ENCODE data around the gene NTM. TPM values are rescaled to one million over a fixed set of nuclear protein-coding genes. Genes with fewer than 3 reads are reported as not detected.

Gene NTM
- polyA plus RNA-seq, 4 donors, result 0.94 to 3.1 (median 1.4) TPM; not detected in 1

- Histone ChIP-seq H3K27me3 (ENCODE audit: control insufficient read depth in 3 of 3, insufficient read depth in 3 of 3, low read length in 3 of 3) (no peaks in the 10 kb centered on the region), H3K4me3 (ENCODE audit: low read depth in 1 of 3, low read length in 3 of 3) (no peak overlapping the region), H3K27ac (ENCODE audit: low read depth in 1 of 3, low read length in 2 of 3) (no peak overlapping the region), H3K9me3 (ENCODE audit: control insufficient read depth in 2 of 2, insufficient read depth in 1 of 2, low read depth in 1 of 2, low read length in 1 of 2) (no peaks in the 10 kb centered on the region), H3K36me3 (ENCODE audit: control insufficient read depth in 3 of 3, insufficient read depth in 2 of 3, low read depth in 1 of 3, low read length in 3 of 3) (no peaks in the 10 kb centered on the region), H3K4me1 (ENCODE audit: control insufficient read depth in 3 of 3, insufficient read depth in 2 of 3, low read depth in 1 of 3, low read length in 2 of 3) (no peaks in the 10 kb centered on the region)
- FAIRE-seq (no peak), DNase-seq (no peak)
- 66 to 76% (median 75%) methylated on average over 6 of the region's 6 CpGs for WGBS, 3 donors
Observed at GRCh38 chr11:132055296-132055695, 684.9 kb downstream of the NTM start.

GRCh38 chr11:132056689-132057088 is 686.3 kb downstream of the NTM start:
- WGBS, 3 donors, result 45 to 56% (median 54%) methylated on average over 6 of the region's 6 CpGs
- H3K4me3 ChIP-seq (ENCODE audit: low read depth in 1 of 3, low read length in 3 of 3), result no peak overlapping the region
- no peak overlapping the region for H3K27ac ChIP-seq (ENCODE audit: low read depth in 1 of 3, low read length in 2 of 3)
- no peaks in the 10 kb centered on the region for H3K27me3 ChIP-seq (ENCODE audit: control insufficient read depth in 3 of 3, insufficient read depth in 3 of 3, low read length in 3 of 3)
- H3K36me3 ChIP-seq (ENCODE audit: control insufficient read depth in 3 of 3, insufficient read depth in 2 of 3, low read depth in 1 of 3, low read length in 3 of 3), result no peaks in the 10 kb centered on the region
- no peaks in the 10 kb centered on the region for H3K4me1 ChIP-seq (ENCODE audit: control insufficient read depth in 3 of 3, insufficient read depth in 2 of 3, low read depth in 1 of 3, low read length in 2 of 3)
- FAIRE-seq, result no peak
- no peaks in the 10 kb centered on the region for H3K9me3 ChIP-seq (ENCODE audit: control insufficient read depth in 2 of 2, insufficient read depth in 1 of 2, low read depth in 1 of 2, low read length in 1 of 2)
- no peak for DNase-seq

- WGBS, 3 donors, result 46 to 59% (median 49%) methylated on average over 3 of the region's 3 CpGs
- no peaks in the 10 kb centered on the region for H3K36me3 ChIP-seq (ENCODE audit: control insufficient read depth in 3 of 3, insufficient read depth in 2 of 3, low read depth in 1 of 3, low read length in 3 of 3)
Observed at GRCh38 chr11:132057266-132057665, 686.9 kb downstream of the NTM start.

GRCh38 chr11:132058211-132058772 is 687.9 kb downstream of the NTM start:
- no peaks in the 10 kb centered on the region for H3K27me3 ChIP-seq (ENCODE audit: control insufficient read depth in 3 of 3, insufficient read depth in 3 of 3, low read length in 3 of 3)
- FAIRE-seq (no peak), DNase-seq (peak in 1 of 2 donors; percentile 8)
- H3K4me1 ChIP-seq (ENCODE audit: control insufficient read depth in 3 of 3, insufficient read depth in 2 of 3, low read depth in 1 of 3, low read length in 2 of 3), result no peaks in the 10 kb centered on the region
- no peak overlapping the region for H3K4me3 ChIP-seq (ENCODE audit: low read depth in 1 of 3, low read length in 3 of 3)
- WGBS, 3 donors, result 67 to 76% (median 69%) methylated on average over 8 of the region's 8 CpGs
- no peaks in the 10 kb centered on the region for H3K9me3 ChIP-seq (ENCODE audit: control insufficient read depth in 2 of 2, insufficient read depth in 1 of 2, low read depth in 1 of 2, low read length in 1 of 2)
- H3K36me3 ChIP-seq (ENCODE audit: control insufficient read depth in 3 of 3, insufficient read depth in 2 of 3, low read depth in 1 of 3, low read length in 3 of 3), result no peaks in the 10 kb centered on the region
- H3K27ac ChIP-seq (ENCODE audit: low read depth in 1 of 3, low read length in 2 of 3), result no peak overlapping the region

More at GRCh38 chr11:132057266-132057665, 686.9 kb downstream of the NTM start:
- H3K4me1 ChIP-seq (ENCODE audit: control insufficient read depth in 3 of 3, insufficient read depth in 2 of 3, low read depth in 1 of 3, low read length in 2 of 3), result no peaks in the 10 kb centered on the region
- DNase-seq (no peak), FAIRE-seq (no peak)
- no peaks in the 10 kb centered on the region for H3K27me3 ChIP-seq (ENCODE audit: control insufficient read depth in 3 of 3, insufficient read depth in 3 of 3, low read length in 3 of 3)
- H3K9me3 ChIP-seq (ENCODE audit: control insufficient read depth in 2 of 2, insufficient read depth in 1 of 2, low read depth in 1 of 2, low read length in 1 of 2), result no peaks in the 10 kb centered on the region
- no peak overlapping the region for H3K27ac ChIP-seq (ENCODE audit: low read depth in 1 of 3, low read length in 2 of 3)
- H3K4me3 ChIP-seq (ENCODE audit: low read depth in 1 of 3, low read length in 3 of 3), result no peak overlapping the region

- Histone ChIP-seq H3K4me3 (ENCODE audit: low read depth in 1 of 3, low read length in 3 of 3) (no peak overlapping the region), H3K27me3 (ENCODE audit: control insufficient read depth in 3 of 3, insufficient read depth in 3 of 3, low read length in 3 of 3) (no peaks in the 10 kb centered on the region), H3K36me3 (ENCODE audit: control insufficient read depth in 3 of 3, insufficient read depth in 2 of 3, low read depth in 1 of 3, low read length in 3 of 3) (no peaks in the 10 kb centered on the region), H3K27ac (ENCODE audit: low read depth in 1 of 3, low read length in 2 of 3) (no peak overlapping the region), H3K4me1 (ENCODE audit: control insufficient read depth in 3 of 3, insufficient read depth in 2 of 3, low read depth in 1 of 3, low read length in 2 of 3) (no peaks in the 10 kb centered on the region), H3K9me3 (ENCODE audit: control insufficient read depth in 2 of 2, insufficient read depth in 1 of 2, low read depth in 1 of 2, low read length in 1 of 2) (no peaks in the 10 kb centered on the region)
- no peak for FAIRE-seq
- no peak for DNase-seq
- 77 to 84% (median 78%) methylated on average over 2 of the region's 2 CpGs for WGBS, 3 donors
Observed at GRCh38 chr11:132060567-132060966, 690.2 kb downstream of the NTM start.

GRCh38 chr11:132062031-132062430 is 691.6 kb downstream of the NTM start:
- Histone ChIP-seq H3K27me3 (ENCODE audit: control insufficient read depth in 3 of 3, insufficient read depth in 3 of 3, low read length in 3 of 3) (no peaks in the 10 kb centered on the region), H3K27ac (ENCODE audit: low read depth in 1 of 3, low read length in 2 of 3) (no peak overlapping the region), H3K36me3 (ENCODE audit: control insufficient read depth in 3 of 3, insufficient read depth in 2 of 3, low read depth in 1 of 3, low read length in 3 of 3) (no peaks in the 10 kb centered on the region), H3K4me3 (ENCODE audit: low read depth in 1 of 3, low read length in 3 of 3) (no peak overlapping the region), H3K4me1 (ENCODE audit: control insufficient read depth in 3 of 3, insufficient read depth in 2 of 3, low read depth in 1 of 3, low read length in 2 of 3) (no peaks in the 10 kb centered on the region), H3K9me3 (ENCODE audit: control insufficient read depth in 2 of 2, insufficient read depth in 1 of 2, low read depth in 1 of 2, low read length in 1 of 2) (no peaks in the 10 kb centered on the region)
- DNase-seq (no peak), FAIRE-seq (no peak)
- 90 to 96% (median 96%) methylated on average over 1 of the region's 1 CpG for WGBS, 3 donors

- FAIRE-seq (no peak), DNase-seq (no peak)
- H3K27me3 ChIP-seq (ENCODE audit: control insufficient read depth in 3 of 3, insufficient read depth in 3 of 3, low read length in 3 of 3), result no peaks in the 10 kb centered on the region
- no peaks in the 10 kb centered on the region for H3K4me1 ChIP-seq (ENCODE audit: control insufficient read depth in 3 of 3, insufficient read depth in 2 of 3, low read depth in 1 of 3, low read length in 2 of 3)
- no peak overlapping the region for H3K4me3 ChIP-seq (ENCODE audit: low read depth in 1 of 3, low read length in 3 of 3)
- no peaks in the 10 kb centered on the region for H3K9me3 ChIP-seq (ENCODE audit: control insufficient read depth in 2 of 2, insufficient read depth in 1 of 2, low read depth in 1 of 2, low read length in 1 of 2)
- WGBS, 3 donors, result 72 to 79% (median 75%) methylated on average over 2 of the region's 2 CpGs
- no peak overlapping the region for H3K27ac ChIP-seq (ENCODE audit: low read depth in 1 of 3, low read length in 2 of 3)
- H3K36me3 ChIP-seq (ENCODE audit: control insufficient read depth in 3 of 3, insufficient read depth in 2 of 3, low read depth in 1 of 3, low read length in 3 of 3), result no peaks in the 10 kb centered on the region
Observed at GRCh38 chr11:132062541-132062940, 692.1 kb downstream of the NTM start.

- H3K27me3 ChIP-seq (ENCODE audit: control insufficient read depth in 3 of 3, insufficient read depth in 3 of 3, low read length in 3 of 3), result no peaks in the 10 kb centered on the region
- FAIRE-seq (no peak), DNase-seq (peak in 1 of 2 donors; percentile 16)
- no peaks in the 10 kb centered on the region for H3K4me1 ChIP-seq (ENCODE audit: control insufficient read depth in 3 of 3, insufficient read depth in 2 of 3, low read depth in 1 of 3, low read length in 2 of 3)
- no peaks in the 10 kb centered on the region for H3K36me3 ChIP-seq (ENCODE audit: control insufficient read depth in 3 of 3, insufficient read depth in 2 of 3, low read depth in 1 of 3, low read length in 3 of 3)
- H3K9me3 ChIP-seq (ENCODE audit: control insufficient read depth in 2 of 2, insufficient read depth in 1 of 2, low read depth in 1 of 2, low read length in 1 of 2), result no peaks in the 10 kb centered on the region
- 40 to 51% (median 43%) methylated on average over 4 of the region's 4 CpGs for WGBS, 3 donors
- no peak overlapping the region for H3K4me3 ChIP-seq (ENCODE audit: low read depth in 1 of 3, low read length in 3 of 3)
- no peak overlapping the region for H3K27ac ChIP-seq (ENCODE audit: low read depth in 1 of 3, low read length in 2 of 3)
Observed at GRCh38 chr11:132064987-132065620, 694.7 kb downstream of the NTM start.

GRCh38 chr11:132068556-132068955 is 698.1 kb downstream of the NTM start:
- no peak for DNase-seq
- FAIRE-seq, result no peak
- no peaks in the 10 kb centered on the region for H3K36me3 ChIP-seq (ENCODE audit: control insufficient read depth in 3 of 3, insufficient read depth in 2 of 3, low read depth in 1 of 3, low read length in 3 of 3)
- no peaks in the 10 kb centered on the region for H3K27me3 ChIP-seq (ENCODE audit: control insufficient read depth in 3 of 3, insufficient read depth in 3 of 3, low read length in 3 of 3)
- H3K27ac ChIP-seq (ENCODE audit: low read depth in 1 of 3, low read length in 2 of 3), result no peak overlapping the region
- no peak overlapping the region for H3K4me3 ChIP-seq (ENCODE audit: low read depth in 1 of 3, low read length in 3 of 3)
- H3K9me3 ChIP-seq (ENCODE audit: control insufficient read depth in 2 of 2, insufficient read depth in 1 of 2, low read depth in 1 of 2, low read length in 1 of 2), result no peaks in the 10 kb centered on the region
- H3K4me1 ChIP-seq (ENCODE audit: control insufficient read depth in 3 of 3, insufficient read depth in 2 of 3, low read depth in 1 of 3, low read length in 2 of 3), result no peaks in the 10 kb centered on the region

All from small intestine (tissue), 7 donors.